Upper lobe of right lung (tissue), 1 donor: ENCODE data around the gene DBF4B. TPM values are rescaled to one million over a fixed set of nuclear protein-coding genes. Genes with fewer than 3 reads are reported as not detected.

Experiments
- ATAC-seq: fragments of 200-7000 bp; cut with Tn5 transposase; one replicate; pipeline ENCODE4 v1.9.1; 2020; ENCODE audit warnings: mild to moderate bottlenecking, moderate library complexity
- DNase-seq: peaks from one replicate; pipeline ENCODE4 v3.0.0-alpha.2; 2020
- H3K27ac ChIP-seq: fragments of 200-600 bp; one replicate; pipeline ENCODE4 v1.8.0; 2022
- H3K27me3 ChIP-seq: fragments of 200-600 bp; one replicate; pipeline ENCODE4 v1.8.0; 2022; ENCODE audit warnings: mild to moderate bottlenecking
- H3K36me3 ChIP-seq: fragments of 200-600 bp; one replicate; pipeline ENCODE4 v1.8.0; 2022
- H3K4me1 ChIP-seq: fragments of 200-600 bp; one replicate; pipeline ENCODE4 v1.8.0; 2022
- H3K4me3 ChIP-seq: fragments of 200-600 bp; one replicate; pipeline ENCODE4 v1.8.0; 2022; ENCODE audit warnings: mild to moderate bottlenecking
- H3K9me3 ChIP-seq: fragments of 200-600 bp; one replicate; pipeline ENCODE4 v1.8.0; 2022
- intact Hi-C: fragments of 100-400 bp; cut with DNase I; formaldehyde crosslinking; loops from one replicate; pipeline ENCODE4 v1.11.0; 2022
- total RNA-seq: library from RNA; stranded (reverse); fragmentation: NEBNext Ultra II Directional; extraction: Animal tissue kit (Norgen Biotek cat#: 25700); gene quantifications from one replicate; pipeline ENCODE4 v1.2.1, GENCODE V29; 2021
- TF ChIP-seq, protein P1 (sequence below): fragments of 200-600 bp; IDR thresholded peaks from one replicate; pipeline ENCODE4 v1.8.0; 2022; ENCODE audit warnings: antibody characterized with exemption
- donor health status: DM: no; HTN: yes; CAD: no; lungs with severe emphysema.

Gene DBF4B
- total RNA-seq, 1 donor from 2014 or later, result 4.5 TPM

DNA sequence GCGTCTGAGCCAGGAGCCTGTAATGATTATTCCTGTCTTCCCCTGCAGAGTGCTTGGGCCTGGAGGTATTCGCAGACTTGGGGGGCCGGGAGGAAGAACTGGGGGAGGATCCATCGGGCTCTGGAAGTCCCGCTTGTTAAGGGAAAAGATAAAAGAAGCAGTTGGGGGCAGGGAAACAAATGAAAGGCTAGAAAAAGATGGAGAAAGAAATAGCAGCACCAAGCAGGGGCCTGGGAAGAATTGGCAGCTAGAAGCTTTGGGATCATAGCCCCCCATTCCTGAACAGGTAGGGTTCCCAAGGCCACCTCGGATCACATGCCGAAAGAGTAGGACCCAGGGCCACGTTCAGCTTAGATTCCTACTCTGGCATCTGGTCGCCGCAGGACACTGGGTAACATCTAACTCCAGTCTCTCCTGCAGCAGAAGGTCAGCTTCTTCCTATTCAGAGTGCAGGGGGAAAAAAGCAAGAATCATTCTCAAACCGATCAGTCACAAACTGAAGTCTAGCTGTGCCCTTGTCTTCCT lies 73.9 kb downstream of the DBF4B start:
- intact Hi-C loops, result no loop called here
- peak; percentile 49 for DNase-seq
- ATAC-seq, result no peak
- H3K4me1 ChIP-seq, result peaks cover 25% of the 10 kb centered on the region
- no peaks in the 10 kb centered on the region for H3K9me3 ChIP-seq
- H3K4me3 ChIP-seq, result no peak overlapping the region
- H3K36me3 ChIP-seq, result no peaks in the 10 kb centered on the region
- TF ChIP-seq, protein P1, sequence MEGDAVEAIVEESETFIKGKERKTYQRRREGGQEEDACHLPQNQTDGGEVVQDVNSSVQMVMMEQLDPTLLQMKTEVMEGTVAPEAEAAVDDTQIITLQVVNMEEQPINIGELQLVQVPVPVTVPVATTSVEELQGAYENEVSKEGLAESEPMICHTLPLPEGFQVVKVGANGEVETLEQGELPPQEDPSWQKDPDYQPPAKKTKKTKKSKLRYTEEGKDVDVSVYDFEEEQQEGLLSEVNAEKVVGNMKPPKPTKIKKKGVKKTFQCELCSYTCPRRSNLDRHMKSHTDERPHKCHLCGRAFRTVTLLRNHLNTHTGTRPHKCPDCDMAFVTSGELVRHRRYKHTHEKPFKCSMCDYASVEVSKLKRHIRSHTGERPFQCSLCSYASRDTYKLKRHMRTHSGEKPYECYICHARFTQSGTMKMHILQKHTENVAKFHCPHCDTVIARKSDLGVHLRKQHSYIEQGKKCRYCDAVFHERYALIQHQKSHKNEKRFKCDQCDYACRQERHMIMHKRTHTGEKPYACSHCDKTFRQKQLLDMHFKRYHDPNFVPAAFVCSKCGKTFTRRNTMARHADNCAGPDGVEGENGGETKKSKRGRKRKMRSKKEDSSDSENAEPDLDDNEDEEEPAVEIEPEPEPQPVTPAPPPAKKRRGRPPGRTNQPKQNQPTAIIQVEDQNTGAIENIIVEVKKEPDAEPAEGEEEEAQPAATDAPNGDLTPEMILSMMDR, result no peak
- H3K27me3 ChIP-seq, result peaks cover 5% of the 10 kb centered on the region
- H3K27ac ChIP-seq, result peak overlapping the region; percentile 73

DNA sequence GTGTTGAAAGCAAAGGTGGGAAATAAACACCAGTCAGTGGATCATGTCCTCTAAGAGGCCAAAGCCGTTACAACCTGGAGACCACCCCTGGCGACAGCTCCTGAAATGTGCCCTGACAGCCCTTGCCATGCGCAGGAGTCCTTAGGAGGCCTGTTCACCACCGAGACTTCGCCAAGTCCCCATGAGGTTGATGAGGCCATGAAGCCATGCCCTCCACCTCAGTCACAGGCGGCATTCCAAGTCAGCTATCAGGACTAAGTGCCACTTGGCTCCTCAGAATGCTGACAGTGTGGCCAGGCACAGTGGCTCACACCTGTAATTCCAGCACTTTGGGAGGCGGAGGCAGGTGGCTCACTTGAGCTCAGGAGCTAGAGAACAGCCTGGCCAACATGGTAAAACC lies 77.5 kb downstream of the DBF4B start:
- intact Hi-C loops, result no loop called here
- Histone ChIP-seq H3K4me3 (no peak overlapping the region), H3K27ac (no peak overlapping the region), H3K9me3 (no peaks in the 10 kb centered on the region), H3K36me3 (no peaks in the 10 kb centered on the region), H3K27me3 (no peaks in the 10 kb centered on the region), H3K4me1 (peaks cover 19% of the 10 kb centered on the region)
- TF ChIP-seq, protein P1, result no peak
- peak; percentile 78 for ATAC-seq
- DNase-seq, result peak; percentile 71

DNA sequence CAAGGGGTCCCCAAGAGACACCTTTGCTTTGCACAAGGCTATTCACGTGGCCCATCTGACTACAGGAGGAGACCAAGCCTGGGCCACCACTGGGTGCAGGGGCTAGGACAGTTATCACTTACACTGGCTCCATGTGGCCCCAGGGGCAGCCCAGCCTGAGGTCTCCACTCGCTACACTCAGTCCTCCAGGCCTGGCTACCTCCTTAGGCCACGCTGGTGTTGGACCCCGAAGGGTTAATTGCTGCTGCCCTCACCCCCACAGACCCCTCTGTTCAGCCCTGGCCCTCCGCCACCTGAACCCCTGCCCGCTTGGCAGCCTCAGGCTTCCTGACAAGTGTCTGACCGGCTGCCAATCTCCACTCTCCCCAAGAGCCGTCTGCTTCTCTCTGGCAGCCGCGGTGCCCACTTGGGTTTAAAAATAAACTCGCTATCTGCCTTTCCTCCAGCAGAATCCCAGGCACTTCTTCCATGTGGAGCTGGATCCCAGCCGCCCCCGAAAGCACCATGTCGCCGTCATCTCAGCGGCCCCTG lies 78.2 kb downstream of the DBF4B start:
- intact Hi-C loops, result no loop called here
- peak; percentile 65 for DNase-seq
- Histone ChIP-seq H3K4me1 (peaks cover 15% of the 10 kb centered on the region), H3K4me3 (no peak overlapping the region), H3K27me3 (no peaks in the 10 kb centered on the region), H3K27ac (no peak overlapping the region), H3K9me3 (no peaks in the 10 kb centered on the region), H3K36me3 (no peaks in the 10 kb centered on the region)
- TF ChIP-seq, protein P1, result no peak
- ATAC-seq, result peak; percentile 38

DNA sequence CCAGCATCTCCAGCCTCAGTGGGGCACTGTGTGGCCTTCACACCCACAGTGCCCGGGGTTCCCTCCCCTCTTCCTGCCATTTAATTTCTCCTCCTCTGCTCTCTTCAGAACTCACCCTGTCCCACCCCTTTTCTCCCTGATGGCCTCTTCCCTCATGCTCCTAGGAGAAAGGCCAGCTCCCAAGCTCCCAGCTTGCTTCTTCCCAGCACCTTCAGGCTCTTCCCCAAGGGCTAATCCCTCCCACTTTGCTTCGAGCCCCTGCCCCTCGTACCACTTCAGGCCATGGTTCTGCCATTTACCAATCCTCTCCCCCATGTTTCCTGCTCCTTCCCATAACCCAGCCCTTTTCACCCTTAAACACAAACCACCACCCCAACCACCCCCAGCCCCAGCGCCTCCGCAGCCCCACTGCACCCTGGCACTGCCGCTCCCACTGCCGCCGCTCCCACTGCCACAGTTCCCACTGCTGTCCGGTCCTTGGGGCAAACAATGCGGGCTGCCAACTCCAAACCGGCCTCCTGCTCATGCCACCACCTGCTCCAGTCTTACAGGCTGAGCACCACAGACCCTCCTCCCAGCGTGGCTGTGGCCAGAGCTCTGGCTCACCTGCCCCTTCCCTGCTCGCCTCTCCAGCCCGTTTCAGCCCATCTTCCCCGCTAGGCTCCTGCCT lies 78.9 kb downstream of the DBF4B start:
- ATAC-seq (peak; percentile 33), DNase-seq (peak; percentile 64)
- peaks cover 11% of the 10 kb centered on the region for H3K4me1 ChIP-seq
- H3K27ac ChIP-seq, result no peak overlapping the region
- no peaks in the 10 kb centered on the region for H3K27me3 ChIP-seq
- H3K9me3 ChIP-seq, result no peaks in the 10 kb centered on the region
- no peak overlapping the region for H3K4me3 ChIP-seq
- TF ChIP-seq, protein P1, result no peak
- intact Hi-C loops, result no loop called here
- H3K36me3 ChIP-seq, result no peaks in the 10 kb centered on the region

DNA sequence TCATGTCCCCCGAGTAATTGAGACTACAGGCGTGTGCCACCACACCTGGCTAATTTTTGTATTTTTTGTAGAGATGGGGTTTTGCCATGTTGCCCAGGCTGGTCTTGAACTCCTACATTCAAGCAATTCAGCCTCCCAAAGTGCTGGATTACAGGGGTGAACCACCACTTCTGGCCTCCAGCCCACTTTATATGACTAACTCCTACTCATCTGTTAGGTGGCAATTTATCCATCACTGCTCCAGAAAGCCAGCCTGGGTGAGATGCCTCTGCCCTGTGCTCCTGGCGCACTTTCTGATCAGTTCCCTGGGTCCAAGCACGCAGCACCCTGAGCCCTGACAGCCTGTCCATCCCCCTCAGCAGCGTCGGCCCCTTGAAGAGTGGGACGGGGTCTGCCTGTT lies 79.7 kb downstream of the DBF4B start:
- H3K27ac ChIP-seq, result no peak overlapping the region
- H3K36me3 ChIP-seq, result no peaks in the 10 kb centered on the region
- no peak overlapping the region for H3K4me3 ChIP-seq
- TF ChIP-seq, protein P1, result no peak
- DNase-seq, result peak; percentile 21
- H3K27me3 ChIP-seq, result no peaks in the 10 kb centered on the region
- intact Hi-C loops, result no loop called here
- no peak for ATAC-seq
- peaks cover 11% of the 10 kb centered on the region for H3K4me1 ChIP-seq
- no peaks in the 10 kb centered on the region for H3K9me3 ChIP-seq
